SK-N-SH treated with all-trans-retinoic acid at 6 μM for 48 hours (cell line): ENCODE measurements around the gene GAA.

Source experiments
- ATAC-seq: fragments of 200-7000 bp; cut with Tn5 transposase; 3 replicates; pipeline ENCODE4 v1.9.1; 2020; ENCODE audit warnings: mild to moderate bottlenecking, moderate library complexity
- ARNTL ChIP-seq: fragments of 450-650 bp; formaldehyde crosslinking; IDR thresholded peaks from 2 replicates; pipeline ENCODE4 v1.5.0; 2020; ENCODE audit warnings: low read depth, mild to moderate bottlenecking, moderate library complexity, borderline replicate concordance
- BACH2 ChIP-seq: fragments of 250-450 bp; sonication (Bioruptor Pico); IDR thresholded peaks from 2 replicates; pipeline ENCODE4 v1.9.0; 2021; ENCODE audit warnings: mild to moderate bottlenecking, borderline replicate concordance
- CSDC2 ChIP-seq: fragments of 250-450 bp; sonication (Bioruptor Pico); IDR thresholded peaks from 2 replicates; pipeline ENCODE4 v1.5.0; 2020; ENCODE audit warnings: mild to moderate bottlenecking, moderate library complexity
- ESRRG ChIP-seq: fragments of 250-450 bp; sonication (Bioruptor Pico); IDR thresholded peaks from 2 replicates; pipeline ENCODE4 v1.6.1; 2021; ENCODE audit warnings: mild to moderate bottlenecking
- PATZ1 ChIP-seq: fragments of 250-450 bp; sonication (Bioruptor Pico); IDR thresholded peaks from 2 replicates; pipeline ENCODE4 v1.8.0; 2020; ENCODE audit warnings: mild to moderate bottlenecking, moderate library complexity, borderline replicate concordance
- PPARA ChIP-seq: fragments of 250-450 bp; sonication (Bioruptor Pico); IDR thresholded peaks from 2 replicates; pipeline ENCODE4 v1.5.0; 2020; ENCODE audit warnings: mild to moderate bottlenecking, borderline replicate concordance
- RARB ChIP-seq: fragments of 250-450 bp; sonication (Bioruptor Pico); IDR thresholded peaks from 2 replicates; pipeline ENCODE4 v1.8.0; 2021; ENCODE audit warnings: mild to moderate bottlenecking, moderate library complexity
- SNAI2 ChIP-seq: fragments of 250-450 bp; sonication (Bioruptor Pico); IDR thresholded peaks from 2 replicates; pipeline ENCODE4 v1.5.0; 2020; ENCODE audit warnings: mild to moderate bottlenecking, moderate library complexity
- TCF4 ChIP-seq: fragments of 250-450 bp; sonication (Bioruptor Pico); IDR thresholded peaks from 2 replicates; pipeline ENCODE4 v1.8.0; 2021; ENCODE audit warnings: mild to moderate bottlenecking, moderate library complexity, borderline replicate concordance
- TOX ChIP-seq: fragments of 250-450 bp; sonication (Bioruptor Pico); IDR thresholded peaks from 2 replicates; pipeline ENCODE4 v1.8.0; 2021; ENCODE audit warnings: mild to moderate bottlenecking, moderate library complexity, borderline replicate concordance
- ZC3H10 ChIP-seq: fragments of 250-450 bp; sonication (Bioruptor Pico); IDR thresholded peaks from 2 replicates; pipeline ENCODE4 v1.5.1; 2021; ENCODE audit warnings: mild to moderate bottlenecking, moderate library complexity
- ZFP30 ChIP-seq: fragments of 450-650 bp; formaldehyde crosslinking; IDR thresholded peaks from 2 replicates; pipeline ENCODE4 v1.5.0; 2022; ENCODE audit warnings: mild to moderate bottlenecking, moderate library complexity
- ZNF565 ChIP-seq: fragments of 450-650 bp; formaldehyde crosslinking; conservative IDR thresholded peaks from 2 replicates; pipeline ENCODE4 v1.5.0; 2020; ENCODE audit warnings: low read depth, mild to moderate bottlenecking, moderate library complexity
- ZNF70 ChIP-seq: fragments of 450-650 bp; formaldehyde crosslinking; IDR thresholded peaks from 2 replicates; pipeline ENCODE4 v1.5.0; 2020; ENCODE audit warnings: mild to moderate bottlenecking, moderate library complexity
- ZNF8 ChIP-seq: fragments of 450-650 bp; formaldehyde crosslinking; IDR thresholded peaks from 2 replicates; pipeline ENCODE4 v1.5.0; 2020; ENCODE audit warnings: mild to moderate bottlenecking, moderate library complexity
- TF ChIP-seq, protein P1 (sequence below): fragments of 250-450 bp; sonication (Bioruptor Pico); IDR thresholded peaks from 2 replicates; pipeline ENCODE4 v1.8.0; 2021; ENCODE audit warnings: low read depth, mild to moderate bottlenecking, moderate library complexity, borderline replicate concordance
- TF ChIP-seq, protein P2 (sequence below): fragments of 250-450 bp; sonication (Bioruptor Pico); IDR thresholded peaks from 2 replicates; pipeline ENCODE4 v1.5.1; 2020; ENCODE audit warnings: low read depth, mild to moderate bottlenecking, moderate library complexity
- TF ChIP-seq, protein P3 (sequence below): fragments of 250-450 bp; sonication (Bioruptor Pico); IDR thresholded peaks from 2 replicates; pipeline ENCODE4 v1.5.0; 2020; ENCODE audit warnings: mild to moderate bottlenecking, moderate library complexity

The GAA gene

DNA sequence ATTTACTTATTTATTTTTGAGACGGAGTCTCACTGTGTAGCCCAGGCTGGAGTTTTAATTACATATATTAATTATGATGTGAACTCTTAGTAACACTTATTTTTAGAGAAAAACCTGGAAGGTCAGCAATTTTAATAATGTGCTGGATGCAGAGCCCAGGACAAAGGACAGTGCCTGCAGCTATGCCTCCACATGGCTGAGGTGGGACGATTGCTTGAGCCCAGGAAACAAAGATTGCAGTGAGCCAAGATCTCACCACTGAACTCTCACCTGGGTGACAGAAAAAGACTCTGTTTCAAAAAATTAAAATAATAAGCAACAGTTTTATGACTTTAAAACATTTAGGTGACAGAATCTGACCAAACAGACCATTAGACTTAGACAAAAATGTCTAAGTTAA lies 57.5 kb downstream of the GAA start:
- no peak for ATAC-seq
- no peak for TF ChIP-seq ZFP30 (CRISPR knock-in tag)
- TF ChIP-seq ZC3H10 (CRISPR knock-in tag), result no peak
- TF ChIP-seq PATZ1 (CRISPR knock-in tag), result no peak
- no peak for TF ChIP-seq ESRRG (CRISPR knock-in tag)
- no peak for TF ChIP-seq ZNF70 (CRISPR knock-in tag)
- TF ChIP-seq ARNTL, result no peak
- no peak for TF ChIP-seq CSDC2 (CRISPR knock-in tag)
- TF ChIP-seq, protein P1, sequence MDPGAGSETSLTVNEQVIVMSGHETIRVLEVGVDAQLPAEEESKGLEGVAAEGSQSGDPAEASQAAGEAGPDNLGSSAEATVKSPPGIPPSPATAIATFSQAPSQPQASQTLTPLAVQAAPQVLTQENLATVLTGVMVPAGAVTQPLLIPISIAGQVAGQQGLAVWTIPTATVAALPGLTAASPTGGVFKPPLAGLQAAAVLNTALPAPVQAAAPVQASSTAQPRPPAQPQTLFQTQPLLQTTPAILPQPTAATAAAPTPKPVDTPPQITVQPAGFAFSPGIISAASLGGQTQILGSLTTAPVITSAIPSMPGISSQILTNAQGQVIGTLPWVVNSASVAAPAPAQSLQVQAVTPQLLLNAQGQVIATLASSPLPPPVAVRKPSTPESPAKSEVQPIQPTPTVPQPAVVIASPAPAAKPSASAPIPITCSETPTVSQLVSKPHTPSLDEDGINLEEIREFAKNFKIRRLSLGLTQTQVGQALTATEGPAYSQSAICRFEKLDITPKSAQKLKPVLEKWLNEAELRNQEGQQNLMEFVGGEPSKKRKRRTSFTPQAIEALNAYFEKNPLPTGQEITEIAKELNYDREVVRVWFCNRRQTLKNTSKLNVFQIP (CRISPR knock-in tag), result no peak
- TF ChIP-seq, protein P2, sequence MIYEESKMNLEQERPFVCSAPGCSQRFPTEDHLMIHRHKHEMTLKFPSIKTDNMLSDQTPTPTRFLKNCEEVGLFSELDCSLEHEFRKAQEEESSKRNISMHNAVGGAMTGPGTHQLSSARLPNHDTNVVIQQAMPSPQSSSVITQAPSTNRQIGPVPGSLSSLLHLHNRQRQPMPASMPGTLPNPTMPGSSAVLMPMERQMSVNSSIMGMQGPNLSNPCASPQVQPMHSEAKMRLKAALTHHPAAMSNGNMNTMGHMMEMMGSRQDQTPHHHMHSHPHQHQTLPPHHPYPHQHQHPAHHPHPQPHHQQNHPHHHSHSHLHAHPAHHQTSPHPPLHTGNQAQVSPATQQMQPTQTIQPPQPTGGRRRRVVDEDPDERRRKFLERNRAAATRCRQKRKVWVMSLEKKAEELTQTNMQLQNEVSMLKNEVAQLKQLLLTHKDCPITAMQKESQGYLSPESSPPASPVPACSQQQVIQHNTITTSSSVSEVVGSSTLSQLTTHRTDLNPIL (CRISPR knock-in tag), result no peak
- TF ChIP-seq ZNF565, result no peak
- TF ChIP-seq BACH2 (CRISPR knock-in tag), result no peak
- TF ChIP-seq, protein P3, sequence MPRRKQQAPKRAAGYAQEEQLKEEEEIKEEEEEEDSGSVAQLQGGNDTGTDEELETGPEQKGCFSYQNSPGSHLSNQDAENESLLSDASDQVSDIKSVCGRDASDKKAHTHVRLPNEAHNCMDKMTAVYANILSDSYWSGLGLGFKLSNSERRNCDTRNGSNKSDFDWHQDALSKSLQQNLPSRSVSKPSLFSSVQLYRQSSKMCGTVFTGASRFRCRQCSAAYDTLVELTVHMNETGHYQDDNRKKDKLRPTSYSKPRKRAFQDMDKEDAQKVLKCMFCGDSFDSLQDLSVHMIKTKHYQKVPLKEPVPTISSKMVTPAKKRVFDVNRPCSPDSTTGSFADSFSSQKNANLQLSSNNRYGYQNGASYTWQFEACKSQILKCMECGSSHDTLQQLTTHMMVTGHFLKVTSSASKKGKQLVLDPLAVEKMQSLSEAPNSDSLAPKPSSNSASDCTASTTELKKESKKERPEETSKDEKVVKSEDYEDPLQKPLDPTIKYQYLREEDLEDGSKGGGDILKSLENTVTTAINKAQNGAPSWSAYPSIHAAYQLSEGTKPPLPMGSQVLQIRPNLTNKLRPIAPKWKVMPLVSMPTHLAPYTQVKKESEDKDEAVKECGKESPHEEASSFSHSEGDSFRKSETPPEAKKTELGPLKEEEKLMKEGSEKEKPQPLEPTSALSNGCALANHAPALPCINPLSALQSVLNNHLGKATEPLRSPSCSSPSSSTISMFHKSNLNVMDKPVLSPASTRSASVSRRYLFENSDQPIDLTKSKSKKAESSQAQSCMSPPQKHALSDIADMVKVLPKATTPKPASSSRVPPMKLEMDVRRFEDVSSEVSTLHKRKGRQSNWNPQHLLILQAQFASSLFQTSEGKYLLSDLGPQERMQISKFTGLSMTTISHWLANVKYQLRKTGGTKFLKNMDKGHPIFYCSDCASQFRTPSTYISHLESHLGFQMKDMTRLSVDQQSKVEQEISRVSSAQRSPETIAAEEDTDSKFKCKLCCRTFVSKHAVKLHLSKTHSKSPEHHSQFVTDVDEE (CRISPR knock-in tag), result no peak
- TF ChIP-seq PPARA (CRISPR knock-in tag), result no peak
- TF ChIP-seq, all 23 proteins: peak for 0

DNA sequence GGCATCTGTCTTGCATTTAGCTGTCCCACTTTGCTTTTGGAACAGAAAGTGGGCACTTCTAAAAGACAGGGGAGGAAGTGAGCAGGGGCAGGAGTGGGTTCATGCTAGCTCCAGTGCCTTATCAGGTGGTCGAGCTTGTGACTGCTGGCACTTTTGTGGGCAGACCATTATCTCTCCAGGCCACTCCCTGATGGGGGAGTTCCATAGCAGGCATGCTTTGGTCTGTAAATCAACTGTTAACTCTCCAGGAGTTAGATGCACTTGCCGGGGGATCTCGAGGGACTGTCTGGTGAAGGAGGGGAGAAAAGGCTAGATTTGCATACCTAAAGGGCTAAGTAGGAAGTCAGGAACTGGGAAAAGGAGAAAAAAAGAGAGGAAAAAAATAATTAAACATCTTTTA lies 59.2 kb downstream of the GAA start:
- TF ChIP-seq PPARA (CRISPR knock-in tag) (no peak), PATZ1 (CRISPR knock-in tag) (no peak), RARB (no peak), SNAI2 (CRISPR knock-in tag) (no peak)
- TF ChIP-seq, protein P3 (CRISPR knock-in tag), result no peak
- ATAC-seq, result peak; percentile 16; the same call in 1 of the 3 replicates

- ATAC-seq, result no peak
- TF ChIP-seq TCF4 (CRISPR knock-in tag) (no peak), TOX (CRISPR knock-in tag) (no peak), ZFP30 (CRISPR knock-in tag) (no peak), ZNF70 (CRISPR knock-in tag) (no peak), ESRRG (CRISPR knock-in tag) (no peak), BACH2 (CRISPR knock-in tag) (no peak), ZNF8 (CRISPR knock-in tag) (no peak), RARB (no peak), ZNF565 (no peak)
- TF ChIP-seq, protein P2 (CRISPR knock-in tag), result no peak
- TF ChIP-seq, protein P3 (CRISPR knock-in tag), result no peak
These were observed 62.0 kb downstream of the GAA start for GRCh38 chr17:80163336-80163735.
